GM12878 (cell line): ENCODE data around the gene ESRRB. TPM values are rescaled to one million over a fixed set of nuclear protein-coding genes. Genes with fewer than 3 reads are reported as not detected.

ENCODE experiments used
- ATAC-seq: fragments of 200-7000 bp; cut with Tn5 transposase; 3 replicates; pipeline ENCODE4 v1.9.1; 2020; ENCODE audit warnings: mild to moderate bottlenecking, moderate library complexity
- BruUV-seq: library from RNA; stranded (reverse); fragments of 400-500 nt; replicated peaks from 2 replicates; lab custom pipeline; 2021; lab: Mats Ljungman, UMichigan
- CTCF ChIA-PET: fragments of 300-600 bp; sonication (Branson Sonifier 250); formaldehyde crosslinking; extraction: SDS; loops from one replicate; lab custom pipeline; 2021; ENCODE audit warnings: inconsistent platforms; lab: Yijun Ruan, JAX
- POLR2A ChIA-PET: fragments of 350-600 bp; formaldehyde crosslinking; extraction: SDS; loops from one replicate; lab custom pipeline; 2021; ENCODE audit warnings: inconsistent platforms; lab: Charles Lee
- RAD21 ChIA-PET: fragments of 300-600 bp; sonication (Branson Sonifier 250); formaldehyde crosslinking; loops from one replicate; lab custom pipeline; 2023; ENCODE audit warnings: antibody characterized with exemption; ENCODE audit not compliant: unreplicated experiment; lab: Charles Lee
- SMC1A ChIA-PET: fragments of 300-600 bp; sonication (Branson Sonifier 250); formaldehyde crosslinking; loops from one replicate; lab custom pipeline; 2023; ENCODE audit not compliant: unreplicated experiment, uncharacterized antibody; lab: Charles Lee
- DNase-seq: peaks from one replicate; pipeline ENCODE4 v3.0.0-alpha.2; 2011; ENCODE audit warnings: low read depth, low spot score
- FAIRE-seq: peaks from 3 replicates; lab custom pipeline; 2011; peaks lifted over from hg19 to GRCh38; lab: Jason Lieb, UNC
- H2AFZ ChIP-seq: 2 replicates; pipeline ENCODE4 v1.6.0; 2011; ENCODE audit warnings: low read depth, low read length, control low read depth; ENCODE audit not compliant: control insufficient read depth
- H3K27ac ChIP-seq: 2 replicates; pipeline ENCODE4 v1.5.1; 2011; ENCODE audit warnings: control low read depth; ENCODE audit not compliant: control insufficient read depth, insufficient read depth
- H3K27me3 ChIP-seq, 2 experiments: replicated peaks in 1 of 2; 2 replicates each; pipeline versions ENCODE4 v1.6.0 to v1.6.1; 2011; ENCODE audit warnings: low read length in 1 of 2; ENCODE audit not compliant: control insufficient read depth in 2 of 2, insufficient read depth in 2 of 2
- H3K36me3 ChIP-seq, 2 experiments: 2 replicates each; pipeline ENCODE4 v1.5.1; 2011; ENCODE audit warnings: low read length in 1 of 2; ENCODE audit not compliant: control insufficient read depth in 2 of 2, insufficient read depth in 2 of 2
- H3K4me1 ChIP-seq: 2 replicates; pipeline ENCODE4 v1.6.1; 2011; ENCODE audit warnings: mild to moderate bottlenecking, low read length, moderate library complexity, mixed read lengths; ENCODE audit not compliant: control insufficient read depth, insufficient read depth
- H3K4me2 ChIP-seq: 2 replicates; pipeline ENCODE4 v1.6.0; 2011; ENCODE audit warnings: control low read depth; ENCODE audit not compliant: control insufficient read depth, insufficient read depth
- H3K4me3 ChIP-seq: fragments of 200-600 bp; sonication (generic); 2 replicates; pipeline ENCODE4 v1.5.1; 2016
- H3K79me2 ChIP-seq: 2 replicates; pipeline ENCODE4 v1.6.0; 2011; ENCODE audit warnings: low read length; ENCODE audit not compliant: control insufficient read depth, insufficient read depth
- H3K9ac ChIP-seq: 2 replicates; pipeline ENCODE4 v1.8.0; 2011; ENCODE audit warnings: low read length, control low read depth, mixed read lengths; ENCODE audit not compliant: control insufficient read depth, insufficient read depth
- H3K9me3 ChIP-seq: replicated peaks from 3 replicates; pipeline ENCODE4 v1.5.1; 2011; ENCODE audit warnings: mild to moderate bottlenecking, low read length; ENCODE audit not compliant: control insufficient read depth, insufficient read depth
- H4K20me1 ChIP-seq: 2 replicates; pipeline ENCODE4 v1.6.0; 2011; ENCODE audit not compliant: control insufficient read depth, insufficient read depth
- ATF2 ChIP-seq: IDR thresholded peaks from 2 replicates; pipeline ENCODE4 v1.6.1; 2012; ENCODE audit warnings: low read length, inconsistent platforms
- ATF7 ChIP-seq: fragments of 450-650 bp; IDR thresholded peaks from 2 replicates; pipeline ENCODE4 v1.6.1; 2016; ENCODE audit warnings: low read depth, mild to moderate bottlenecking
- ETV6 ChIP-seq, 2 experiments: fragments of 450-650 bp in 1 of 2; IDR thresholded peaks in 1 of 2; conservative IDR thresholded peaks in 1 of 2; 2 replicates each; pipeline ENCODE4 v1.6.1; 2014; ENCODE audit warnings: antibody characterized with exemption in 1 of 2, borderline replicate concordance in 1 of 2, low read depth in 1 of 2, mild to moderate bottlenecking in 1 of 2, moderate library complexity in 1 of 2
- FOXM1 ChIP-seq: IDR thresholded peaks from 2 replicates; pipeline ENCODE4 v1.6.1; 2012; ENCODE audit warnings: low read depth, mild to moderate bottlenecking, inconsistent platforms, low read length, moderate library complexity
- IKZF2 ChIP-seq, 2 experiments: fragments of 450-650 bp; IDR thresholded peaks; 2 replicates each; pipeline ENCODE4 v1.6.1; 2017; ENCODE audit warnings: mild to moderate bottlenecking in 2 of 2, moderate library complexity in 2 of 2
- MYB ChIP-seq: fragments of 150-350 bp; IDR thresholded peaks from 2 replicates; pipeline ENCODE4 v1.6.1; 2014; ENCODE audit warnings: mild to moderate bottlenecking, low read depth, low read length, borderline replicate concordance
- NR2F1 ChIP-seq: fragments of 450-650 bp; conservative IDR thresholded peaks from 2 replicates; pipeline ENCODE4 v1.6.1; 2017; ENCODE audit warnings: mild to moderate bottlenecking
- NRF1 ChIP-seq: conservative IDR thresholded peaks from 2 replicates; pipeline ENCODE4 v1.6.1; 2011; ENCODE audit warnings: mild to moderate bottlenecking, low read depth, low read length, improper control_type of control experiment
- RELB ChIP-seq: fragments of 450-650 bp; IDR thresholded peaks from 2 replicates; pipeline ENCODE4 v1.6.1; 2017; ENCODE audit warnings: low read depth, mild to moderate bottlenecking, moderate library complexity
- RUNX3 ChIP-seq: IDR thresholded peaks from 2 replicates; pipeline ENCODE4 v1.6.1; 2012; ENCODE audit warnings: low read length, inconsistent platforms
- SIX5 ChIP-seq: IDR thresholded peaks from 2 replicates; pipeline ENCODE4 v1.6.1; 2011; ENCODE audit warnings: mild to moderate bottlenecking, low read depth, low read length, moderate library complexity; ENCODE audit not compliant: severe bottlenecking
- SMAD5 ChIP-seq: IDR thresholded peaks from 2 replicates; pipeline ENCODE4 v1.6.1; 2016; ENCODE audit warnings: antibody characterized with exemption, low read depth
- SPI1 ChIP-seq: IDR thresholded peaks from 2 replicates; pipeline ENCODE4 v1.6.1; 2011; ENCODE audit warnings: low read depth, mild to moderate bottlenecking, low read length, moderate library complexity, borderline replicate concordance; ENCODE audit not compliant: insufficient read depth
- SRF ChIP-seq, 2 experiments: IDR thresholded peaks; 2 replicates each; pipeline ENCODE4 v1.6.1; 2011; ENCODE audit warnings: low read depth in 2 of 2, low read length in 2 of 2, mild to moderate bottlenecking in 1 of 2, moderate library complexity in 1 of 2
- ZNF274 ChIP-seq: IDR thresholded peaks from one replicate; pipeline ENCODE4 v1.8.0; 2011; ENCODE audit not compliant: insufficient read length, insufficient read depth
- ZNF622 ChIP-seq: fragments of 450-650 bp; IDR thresholded peaks from 2 replicates; pipeline ENCODE4 v1.6.1; 2017; ENCODE audit warnings: mild to moderate bottlenecking, inconsistent platforms
- ZSCAN29 ChIP-seq: fragments of 450-650 bp; IDR thresholded peaks from 2 replicates; pipeline ENCODE4 v1.6.1; 2017; ENCODE audit warnings: mild to moderate bottlenecking, moderate library complexity
- WGBS: methylation state at CpG from one replicate; pipeline ENCODE4 v1.1.6; 2016; ENCODE audit warnings: low lambda C conversion rate; ENCODE audit not compliant: insufficient replicate concordance, insufficient coverage; ENCODE audit errors: missing lambda C conversion rate; 5-methylcytosine and 5-hydroxymethylcytosine counted together
- in situ Hi-C: fragments of 300-500 bp; cut with MboI; formaldehyde crosslinking; loops from 9 replicates; pipeline ENCODE4 v1.14.3; 2018; ENCODE audit warnings: mixed read lengths
- intact Hi-C: fragments of 100-400 bp; cut with micrococcal nuclease; formaldehyde crosslinking; loops from one replicate; pipeline ENCODE4 v1.14.2; 2022; ENCODE audit not compliant: unreplicated experiment
- polyA plus RNA-seq, 11 experiments: library from polyadenylated mRNA; depleted of rRNA in 4 of 11; unstranded in 6 of 11; stranded (reverse) in 5 of 11; fragments of >200 nt; fragmentation: Nextera tagmentation in 4 of 11; fragmentation: Illumina TruSeq in 1 of 11; extraction: Ambion mirVana in 4 of 11; extraction: Trizol in 1 of 11; gene quantifications; 1 replicate in 1 of 11; 2 replicates in 10 of 11; pipeline versions ENCODE4 v1.2.1 to v1.2.3, GENCODE V29; 2011 to 2016; ENCODE audit warnings: inconsistent platforms in 2 of 11, missing spikeins in 2 of 11, low read depth in 1 of 11
- total RNA-seq, 4 experiments: library from RNA; depleted of rRNA in 3 of 4; stranded (reverse); fragments of >200 nt in 3 of 4; fragmentation: Illumina TruSeq in 1 of 4; extraction: Trizol in 1 of 4; gene quantifications; 2 replicates each; pipeline versions ENCODE4 v1.2.1 to v1.2.3, GENCODE V29; 2013 to 2021
- TF ChIP-seq, protein P1 (sequence below): fragments of 150-350 bp; IDR thresholded peaks from 2 replicates; pipeline ENCODE4 v1.6.1; 2016; ENCODE audit warnings: low read depth, low read length

The ESRRB gene
- total and polyA plus RNA-seq, 10 of the 15 experiments (the other 5 are each of a cell fraction or from before 2014, with no cell fraction given) = 0.03 to 0.73 (median 0.11) TPM; not detected in 6

DNA sequence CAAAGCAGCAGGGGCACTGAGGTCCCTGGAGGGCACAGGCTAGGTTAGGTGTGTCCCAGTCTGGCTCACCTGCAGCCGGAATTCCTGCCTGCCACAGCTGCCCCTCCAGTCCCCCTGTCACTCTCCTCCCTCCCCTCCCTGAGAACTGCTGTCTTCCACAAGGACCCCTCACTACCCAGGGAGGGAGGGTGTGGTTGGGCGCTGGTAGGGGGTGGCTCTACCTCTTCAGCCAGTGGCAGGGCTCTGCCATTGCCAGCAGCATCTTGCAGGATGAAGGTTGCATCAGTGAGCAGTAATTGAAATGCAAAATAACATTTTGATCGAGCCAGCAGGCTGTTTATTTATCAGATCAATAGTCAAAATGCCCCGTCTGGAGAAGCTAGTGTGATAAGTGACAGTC is 45.7 kb downstream of the ESRRB start:
- H3K27me3 ChIP-seq = no peaks in the 10 kb centered on the region; a peak in 1 of 4 replicates
- no peak overlapping the region for H3K9ac ChIP-seq
- ChIA-PET RAD21 (no interaction called here), POLR2A (no interaction called here), CTCF (no interaction called here), SMC1A (no interaction called here)
- H2AFZ ChIP-seq = no peak overlapping the region
- no peak for ATAC-seq
- TF ChIP-seq, protein P1, sequence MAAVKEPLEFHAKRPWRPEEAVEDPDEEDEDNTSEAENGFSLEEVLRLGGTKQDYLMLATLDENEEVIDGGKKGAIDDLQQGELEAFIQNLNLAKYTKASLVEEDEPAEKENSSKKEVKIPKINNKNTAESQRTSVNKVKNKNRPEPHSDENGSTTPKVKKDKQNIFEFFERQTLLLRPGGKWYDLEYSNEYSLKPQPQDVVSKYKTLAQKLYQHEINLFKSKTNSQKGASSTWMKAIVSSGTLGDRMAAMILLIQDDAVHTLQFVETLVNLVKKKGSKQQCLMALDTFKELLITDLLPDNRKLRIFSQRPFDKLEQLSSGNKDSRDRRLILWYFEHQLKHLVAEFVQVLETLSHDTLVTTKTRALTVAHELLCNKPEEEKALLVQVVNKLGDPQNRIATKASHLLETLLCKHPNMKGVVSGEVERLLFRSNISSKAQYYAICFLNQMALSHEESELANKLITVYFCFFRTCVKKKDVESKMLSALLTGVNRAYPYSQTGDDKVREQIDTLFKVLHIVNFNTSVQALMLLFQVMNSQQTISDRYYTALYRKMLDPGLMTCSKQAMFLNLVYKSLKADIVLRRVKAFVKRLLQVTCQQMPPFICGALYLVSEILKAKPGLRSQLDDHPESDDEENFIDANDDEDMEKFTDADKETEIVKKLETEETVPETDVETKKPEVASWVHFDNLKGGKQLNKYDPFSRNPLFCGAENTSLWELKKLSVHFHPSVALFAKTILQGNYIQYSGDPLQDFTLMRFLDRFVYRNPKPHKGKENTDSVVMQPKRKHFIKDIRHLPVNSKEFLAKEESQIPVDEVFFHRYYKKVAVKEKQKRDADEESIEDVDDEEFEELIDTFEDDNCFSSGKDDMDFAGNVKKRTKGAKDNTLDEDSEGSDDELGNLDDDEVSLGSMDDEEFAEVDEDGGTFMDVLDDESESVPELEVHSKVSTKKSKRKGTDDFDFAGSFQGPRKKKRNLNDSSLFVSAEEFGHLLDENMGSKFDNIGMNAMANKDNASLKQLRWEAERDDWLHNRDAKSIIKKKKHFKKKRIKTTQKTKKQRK = no peak
- no peak for TF ChIP-seq ATF7
- no peak for TF ChIP-seq ZNF622
- TF ChIP-seq IKZF2 (IDR thresholded peaks at IDR 0.05) = no peak
- TF ChIP-seq ATF2 = no peak
- TF ChIP-seq RELB = no peak
- no peak for TF ChIP-seq MYB
- no peak for TF ChIP-seq NR2F1
- TF ChIP-seq FOXM1 = no peak
- TF ChIP-seq SMAD5 = no peak
- TF ChIP-seq ZSCAN29 = no peak
- no peak for TF ChIP-seq SIX5
- no peak for TF ChIP-seq RUNX3
- TF ChIP-seq SPI1 = no peak
- TF ChIP-seq ZNF274 = no peak
- no peak for TF ChIP-seq SRF (IDR thresholded peaks at IDR 0.05; ENCODE audit: low read depth in 2 of 2, low read length in 2 of 2)
- no peak for TF ChIP-seq ETV6 (conservative IDR thresholded peaks at IDR 0.05 in 1 of 2, IDR thresholded peaks at IDR 0.05 in 1 of 2; ENCODE audit: borderline replicate concordance in 1 of 2, low read depth in 1 of 2)
- TF ChIP-seq NRF1 = no peak
- H3K9me3 ChIP-seq = no peaks in the 10 kb centered on the region
- FAIRE-seq = no peak
- no peak overlapping the region for H3K4me3 ChIP-seq
- no peak overlapping the region for H3K27ac ChIP-seq
- no peaks in the 10 kb centered on the region; the same call in 1 of the 2 replicates for H3K4me1 ChIP-seq
- in situ Hi-C loops (no loop called here), intact Hi-C loops (no loop called here)
- DNase-seq = no peak
- no peaks in the 10 kb centered on the region for H3K79me2 ChIP-seq
- BruUV-seq = no TSS peak
- WGBS = 23% methylated on average over 3 of the region's 4 CpGs
- no peaks in the 10 kb centered on the region for H3K36me3 ChIP-seq
- H3K4me2 ChIP-seq = no peak overlapping the region
- H4K20me1 ChIP-seq = no peaks in the 10 kb centered on the region; the same call in 1 of the 2 replicates
